ENCODE measurements around the gene EGFL7. TPM values are rescaled to one million over a fixed set of nuclear protein-coding genes. Genes with fewer than 3 reads are reported as not detected.

Gene EGFL7
- total RNA-seq, 4 donors from 2014 or later, result 38.4 to 143 (median 81.6) TPM

- no peaks in the 10 kb centered on the region for H3K36me3 ChIP-seq
- peak overlapping the region in 1 of 3 donors; percentile 6 for H3K27ac ChIP-seq
- H3K4me3 ChIP-seq (replicated peaks in 1 of 3), result no peak overlapping the region
- 22 to 24% methylated on average over 15 to 16 of the region's 19 CpGs for WGBS, 2 donors
- H3K9me3 ChIP-seq, result no peaks in the 10 kb centered on the region
- no peaks in the 10 kb centered on the region for H3K27me3 ChIP-seq
- TF ChIP-seq CTCF (IDR thresholded peaks at IDR 0.05) (peak in 4 of 6 experiments; percentile 29 to 57 (median 50)), POLR2A (IDR thresholded peaks at IDR 0.05) (no peak)
- DNase-seq, result peak; percentile 81 to 86
- peaks cover 19 to 36% of the 10 kb centered on the region in 2 donors for H3K4me1 ChIP-seq
- intact Hi-C loops (cut with DNase I), result no loop called here
Measured at GRCh38 chr9:136625101-136626065, 37.3 kb upstream of the EGFL7 start.

GRCh38 chr9:136626066-136626725 lies 36.5 kb upstream of the EGFL7 start:
- H3K27ac ChIP-seq, result no peak overlapping the region
- no peaks in the 10 kb centered on the region for H3K36me3 ChIP-seq
- peaks cover 21 to 38% of the 10 kb centered on the region in 2 donors for H3K4me1 ChIP-seq
- H3K27me3 ChIP-seq, result no peaks in the 10 kb centered on the region
- H3K4me3 ChIP-seq (replicated peaks in 1 of 3), result no peak overlapping the region
- no peak for DNase-seq
- no peak for TF ChIP-seq POLR2A (IDR thresholded peaks at IDR 0.05)
- no peak for TF ChIP-seq CTCF (IDR thresholded peaks at IDR 0.05)
- intact Hi-C loops (cut with DNase I), result no loop called here
- H3K9me3 ChIP-seq, result no peaks in the 10 kb centered on the region
- 86 to 95% methylated on average over 6 to 11 of the region's 30 CpGs for WGBS, 2 donors

- TF ChIP-seq CTCF (IDR thresholded peaks at IDR 0.05), result no peak
- DNase-seq, result no peak
- intact Hi-C loops (cut with DNase I), result no loop called here
- Histone ChIP-seq H3K4me1 (peaks cover 21 to 38% of the 10 kb centered on the region in 2 donors), H3K36me3 (no peaks in the 10 kb centered on the region), H3K4me3 (replicated peaks in 1 of 3) (no peak overlapping the region), H3K27ac (no peak overlapping the region), H3K27me3 (no peaks in the 10 kb centered on the region), H3K9me3 (no peaks in the 10 kb centered on the region)
- 83 to 86% methylated on average over 12 to 23 of the region's 25 CpGs for WGBS, 2 donors
Measured at GRCh38 chr9:136626740-136627642, 35.7 kb upstream of the EGFL7 start.

GRCh38 chr9:136627703-136628102 lies 35.0 kb upstream of the EGFL7 start:
- H3K4me1 ChIP-seq, result peaks cover 21 to 38% of the 10 kb centered on the region in 2 donors
- WGBS, 2 donors, result 93 to 96% methylated on average over 10 to 17 of the region's 17 CpGs
- H3K27ac ChIP-seq, result no peak overlapping the region
- H3K36me3 ChIP-seq, result no peaks in the 10 kb centered on the region
- TF ChIP-seq CTCF (IDR thresholded peaks at IDR 0.05), result no peak
- no peak for DNase-seq
- no peak overlapping the region for H3K4me3 ChIP-seq (replicated peaks in 1 of 3)
- H3K27me3 ChIP-seq, result no peaks in the 10 kb centered on the region
- intact Hi-C loops (cut with DNase I), result no loop called here
- no peaks in the 10 kb centered on the region for H3K9me3 ChIP-seq
